WTC11 (cell line): ENCODE measurements around the gene ID2. TPM values are rescaled to one million over a fixed set of nuclear protein-coding genes. Genes with fewer than 3 reads are reported as not detected.

Experiments
- ATAC-seq: fragments of 200-7000 bp; cut with Tn5 transposase; 2 replicates; pipeline ENCODE4 v1.10.0; 2021; ENCODE audit warnings: mild to moderate bottlenecking, moderate library complexity
- CTCF ChIA-PET: fragments of 300-600 bp; sonication (Branson Sonifier 250); formaldehyde crosslinking; loops from one replicate; lab custom pipeline; 2021; ENCODE audit warnings: antibody characterized with exemption; lab: Charles Lee
- POLR2A ChIA-PET: fragments of 350-600 bp; sonication (Branson Sonifier 250); formaldehyde crosslinking; loops from one replicate; lab custom pipeline; 2021; ENCODE audit warnings: antibody characterized with exemption; lab: Charles Lee
- DNase-seq: peaks from one replicate; pipeline ENCODE4 v3.0.0; 2021; ENCODE audit warnings: low spot score
- H3K27ac Mint-ChIP-seq: 2 replicates; pipeline ENCODE4 v1.8.0; 2021; ENCODE audit warnings: mixed read lengths
- H3K27me3 Mint-ChIP-seq: 2 replicates; pipeline ENCODE4 v1.8.0; 2021; ENCODE audit warnings: low read depth, mild to moderate bottlenecking, moderate library complexity, mixed read lengths
- H3K36me3 Mint-ChIP-seq: 2 replicates; pipeline ENCODE4 v1.8.0; 2021; ENCODE audit warnings: mixed read lengths
- H3K4me1 Mint-ChIP-seq: 2 replicates; pipeline ENCODE4 v1.8.0; 2022; ENCODE audit warnings: mixed read lengths
- H3K4me3 Mint-ChIP-seq: 2 replicates; pipeline ENCODE4 v1.8.0; 2021; ENCODE audit warnings: mild to moderate bottlenecking, moderate library complexity, mixed read lengths
- H3K9me3 Mint-ChIP-seq: 2 replicates; pipeline ENCODE4 v1.8.0; 2021; ENCODE audit warnings: mixed read lengths
- ARID4B ChIP-seq: sonication (generic); formaldehyde crosslinking; IDR thresholded peaks from 2 replicates; pipeline ENCODE4 v1.8.0; 2023; ENCODE audit warnings: missing genetic modification reagents, mild to moderate bottlenecking, borderline replicate concordance
- ATF2 ChIP-seq: sonication (generic); formaldehyde crosslinking; IDR thresholded peaks from 2 replicates; pipeline ENCODE4 v1.8.1; 2022; ENCODE audit warnings: low read depth, missing genetic modification reagents, borderline replicate concordance
- CREB1 ChIP-seq: sonication (generic); formaldehyde crosslinking; IDR thresholded peaks from 2 replicates; pipeline ENCODE4 v1.8.0; 2023; ENCODE audit warnings: mild to moderate bottlenecking, missing genetic modification reagents
- ERG ChIP-seq: fragments of 250-450 bp; sonication (Bioruptor Pico); IDR thresholded peaks from 2 replicates; pipeline ENCODE4 v1.8.0; 2021; ENCODE audit warnings: mild to moderate bottlenecking
- ETV6 ChIP-seq: sonication (generic); formaldehyde crosslinking; IDR thresholded peaks from 2 replicates; pipeline ENCODE4 v1.8.1; 2022; ENCODE audit warnings: mild to moderate bottlenecking, missing genetic modification reagents
- FOXJ3 ChIP-seq: sonication (generic); formaldehyde crosslinking; IDR thresholded peaks from 2 replicates; pipeline ENCODE4 v1.9.0; 2021; ENCODE audit warnings: missing genetic modification reagents, mild to moderate bottlenecking, borderline replicate concordance
- FOXP4 ChIP-seq: sonication (generic); formaldehyde crosslinking; IDR thresholded peaks from 2 replicates; pipeline ENCODE4 v1.8.0; 2022; ENCODE audit warnings: mild to moderate bottlenecking, missing genetic modification reagents
- NR2C2 ChIP-seq: sonication (generic); formaldehyde crosslinking; IDR thresholded peaks from 2 replicates; pipeline ENCODE4 v1.8.0; 2022; ENCODE audit warnings: mild to moderate bottlenecking, missing genetic modification reagents
- PRRX2 ChIP-seq: fragments of 250-450 bp; sonication (Bioruptor Pico); IDR thresholded peaks from 2 replicates; pipeline ENCODE4 v1.8.0; 2021; ENCODE audit warnings: mild to moderate bottlenecking
- SOX15 ChIP-seq: fragments of 250-450 bp; sonication (Bioruptor Pico); IDR thresholded peaks from 2 replicates; pipeline ENCODE4 v1.9.0; 2021; ENCODE audit warnings: mild to moderate bottlenecking
- TCF7 ChIP-seq: sonication (generic); formaldehyde crosslinking; IDR thresholded peaks from 2 replicates; pipeline ENCODE4 v1.8.0; 2022; ENCODE audit warnings: mild to moderate bottlenecking, low read depth, missing genetic modification reagents, moderate library complexity
- TP53 ChIP-seq: sonication (generic); formaldehyde crosslinking; IDR thresholded peaks from 2 replicates; pipeline ENCODE4 v1.8.1; 2023; ENCODE audit warnings: mild to moderate bottlenecking, missing genetic modification reagents
- USF1 ChIP-seq: sonication (generic); formaldehyde crosslinking; IDR thresholded peaks from 2 replicates; pipeline ENCODE4 v1.8.0; 2022; ENCODE audit warnings: mild to moderate bottlenecking, missing genetic modification reagents
- ZBTB21 ChIP-seq: sonication (generic); formaldehyde crosslinking; IDR thresholded peaks from 2 replicates; pipeline ENCODE4 v1.8.1; 2023; ENCODE audit warnings: mild to moderate bottlenecking, missing genetic modification reagents, borderline replicate concordance
- ZMAT4 ChIP-seq: fragments of 250-450 bp; sonication (Bioruptor Pico); IDR thresholded peaks from 2 replicates; pipeline ENCODE4 v1.9.0; 2021; ENCODE audit warnings: mild to moderate bottlenecking
- ZNF121 ChIP-seq: sonication (generic); formaldehyde crosslinking; IDR thresholded peaks from 2 replicates; pipeline ENCODE4 v1.8.0; 2023; ENCODE audit warnings: missing genetic modification reagents
- ZNF281 ChIP-seq: sonication (generic); formaldehyde crosslinking; IDR thresholded peaks from 2 replicates; pipeline ENCODE4 v1.8.0; 2023; ENCODE audit warnings: mild to moderate bottlenecking, missing genetic modification reagents
- ZNF317 ChIP-seq: sonication (generic); formaldehyde crosslinking; IDR thresholded peaks from 2 replicates; pipeline ENCODE4 v1.8.1; 2023; ENCODE audit warnings: low read depth, mild to moderate bottlenecking, moderate library complexity, missing genetic modification reagents, borderline replicate concordance
- ZSCAN18 ChIP-seq: fragments of 250-450 bp; sonication (Bioruptor Pico); IDR thresholded peaks from 2 replicates; pipeline ENCODE4 v2.1.2; 2022; ENCODE audit warnings: mild to moderate bottlenecking, moderate library complexity
- total RNA-seq: library from RNA; stranded (reverse); gene quantifications from 3 replicates; pipeline ENCODE4 v1.2.3, GENCODE V29; 2021

Gene ID2
- total RNA-seq, 1 experiment from 2014 or later, result 38.6 TPM

GRCh38 chr2:8714283-8714682 lies 32.4 kb downstream of the ID2 start:
- Mint-ChIP-seq H3K9me3 (peaks cover 13% of the 10 kb centered on the region), H3K36me3 (0 out of 2 replicates have a peak, but pooled peaks cover 3% of the 10 kb centered on the region), H3K27ac (no peak overlapping the region), H3K27me3 (no peaks in the 10 kb centered on the region), H3K4me3 (no peak overlapping the region), H3K4me1 (peaks cover 6% of the 10 kb centered on the region)
- no peak for TF ChIP-seq ZNF317 (CRISPR knock-in tag)
- no peak for TF ChIP-seq SOX15
- no peak for TF ChIP-seq ZMAT4 (CRISPR knock-in tag)
- no peak for TF ChIP-seq ATF2
- TF ChIP-seq ZNF281, result no peak
- TF ChIP-seq NR2C2 (CRISPR knock-in tag), result no peak
- no peak for TF ChIP-seq ETV6
- no peak for TF ChIP-seq USF1 (CRISPR knock-in tag)
- CTCF ChIA-PET, result interaction anchor here (0.9 kb wide), 1 partner anchor 21 kb away, joined by 4 read pairs; no protein-coding TSS in a partner anchor
- POLR2A ChIA-PET, result no interaction called here
- no peak for DNase-seq
- no peak for ATAC-seq

- POLR2A ChIA-PET, result no interaction called here
- Mint-ChIP-seq H3K9me3 (peaks cover 13% of the 10 kb centered on the region), H3K36me3 (0 out of 2 replicates have a peak, but pooled peaks cover 3% of the 10 kb centered on the region), H3K4me3 (no peak overlapping the region), H3K4me1 (peaks cover 6% of the 10 kb centered on the region), H3K27me3 (no peaks in the 10 kb centered on the region), H3K27ac (no peak overlapping the region)
- no peak for DNase-seq
- ATAC-seq, result no peak
- CTCF ChIA-PET, result interaction anchor here (0.9 kb wide), 1 partner anchor 22 kb away, joined by 4 read pairs; no protein-coding TSS in a partner anchor
- TF ChIP-seq TCF7 (CRISPR knock-in tag) (no peak), ZBTB21 (CRISPR knock-in tag) (no peak), PRRX2 (CRISPR knock-in tag) (no peak), TP53 (no peak), ZSCAN18 (CRISPR knock-in tag) (no peak), FOXJ3 (CRISPR knock-in tag) (no peak), FOXP4 (CRISPR knock-in tag) (no peak), ARID4B (no peak), ZNF121 (CRISPR knock-in tag) (no peak), ATF2 (no peak), CREB1 (no peak), ERG (no peak)
Measured at GRCh38 chr2:8714971-8715370, 33.1 kb downstream of the ID2 start.
